NT2/D1 (cell line): ENCODE measurements around the gene SH3PXD2A.

Source experiments
- DNase-seq: peaks from one replicate; pipeline ENCODE4 v3.0.0-alpha.2; 2011; ENCODE audit warnings: low read depth, low spot score
- H3K27me3 ChIP-seq: 2 replicates; pipeline ENCODE4 v1.6.0; 2011; ENCODE audit warnings: mild to moderate bottlenecking; ENCODE audit not compliant: insufficient read length, insufficient read depth
- H3K36me3 ChIP-seq: 2 replicates; pipeline ENCODE4 v1.6.1; 2011; ENCODE audit warnings: mild to moderate bottlenecking, low read length, mixed read lengths; ENCODE audit not compliant: insufficient read depth, insufficient read length
- H3K4me1 ChIP-seq: 2 replicates; pipeline ENCODE4 v1.5.1; 2011; ENCODE audit not compliant: insufficient read depth, insufficient read length
- H3K4me3 ChIP-seq: 2 replicates; pipeline ENCODE4 v1.5.1; 2011; ENCODE audit warnings: low read depth; ENCODE audit not compliant: insufficient read length
- H3K9ac ChIP-seq: 2 replicates; pipeline ENCODE4 v1.6.0; 2011; ENCODE audit warnings: low read depth; ENCODE audit not compliant: insufficient read length
- H3K9me3 ChIP-seq: 2 replicates; pipeline ENCODE4 v1.5.1; 2011; ENCODE audit warnings: mild to moderate bottlenecking, low read length; ENCODE audit not compliant: insufficient read depth
- SUZ12 ChIP-seq: IDR thresholded peaks from 2 replicates; pipeline ENCODE4 v1.6.1; 2011; ENCODE audit not compliant: insufficient read length, insufficient read depth; ENCODE audit errors: extremely low read depth
- YY1 ChIP-seq: IDR thresholded peaks from 2 replicates; pipeline ENCODE4 v1.6.1; 2011; ENCODE audit not compliant: insufficient read length, insufficient read depth
- ZNF274 ChIP-seq: IDR thresholded peaks from 2 replicates; pipeline ENCODE4 v1.6.1; 2011; ENCODE audit warnings: mild to moderate bottlenecking, low read depth, low read length

The SH3PXD2A gene

DNA sequence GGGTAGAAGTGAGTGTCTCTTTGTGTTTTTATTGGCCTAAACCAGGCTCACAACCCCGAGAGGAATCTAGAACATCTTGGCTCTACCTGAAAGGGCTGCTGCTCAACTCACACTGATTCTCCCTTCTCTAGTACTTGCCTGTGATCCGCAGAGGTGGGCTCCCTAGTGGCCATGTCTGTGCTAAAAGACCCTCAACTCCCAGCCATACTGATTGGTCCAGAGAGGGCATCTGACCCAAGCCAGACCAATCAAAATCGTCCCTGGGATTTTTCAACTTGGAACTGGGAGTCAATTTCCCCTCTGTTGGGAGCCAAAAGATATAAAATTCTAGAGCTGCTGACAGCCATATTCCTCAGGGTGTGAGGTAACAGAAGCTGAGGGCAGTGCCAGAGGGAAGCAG is 55.3 kb downstream of the SH3PXD2A start:
- no peaks in the 10 kb centered on the region for H3K9me3 ChIP-seq

GRCh38 chr10:103799341-103799740 is 56.0 kb downstream of the SH3PXD2A start:
- TF ChIP-seq YY1: no peak
- no peak for TF ChIP-seq ZNF274
- no peak for TF ChIP-seq SUZ12
- Histone ChIP-seq H3K27me3 (no peaks in the 10 kb centered on the region), H3K9me3 (no peaks in the 10 kb centered on the region), H3K4me1 (peaks cover 4% of the 10 kb centered on the region), H3K9ac (no peak overlapping the region), H3K36me3 (peaks cover 4% of the 10 kb centered on the region), H3K4me3 (no peak overlapping the region)
- DNase-seq: no peak

More for the DNA sequence above, 55.3 kb downstream of the SH3PXD2A start:
- peaks cover 7% of the 10 kb centered on the region for H3K4me1 ChIP-seq
- H3K9ac ChIP-seq: no peak overlapping the region
- no peak overlapping the region for H3K4me3 ChIP-seq
- H3K27me3 ChIP-seq: no peaks in the 10 kb centered on the region
- peaks cover 4% of the 10 kb centered on the region for H3K36me3 ChIP-seq
- TF ChIP-seq SUZ12: no peak
- no peak for TF ChIP-seq ZNF274
- no peak for TF ChIP-seq YY1
- DNase-seq: no peak

GRCh38 chr10:103798511-103798910 is 56.9 kb downstream of the SH3PXD2A start:
- Histone ChIP-seq H3K4me3 (no peak overlapping the region), H3K9me3 (no peaks in the 10 kb centered on the region), H3K36me3 (peaks cover 4% of the 10 kb centered on the region), H3K9ac (no peak overlapping the region), H3K27me3 (no peaks in the 10 kb centered on the region), H3K4me1 (peaks cover 4% of the 10 kb centered on the region)
- no peak for DNase-seq
- no peak for TF ChIP-seq YY1
- TF ChIP-seq SUZ12: no peak
- no peak for TF ChIP-seq ZNF274

GRCh38 chr10:103797857-103798256 is 57.5 kb downstream of the SH3PXD2A start:
- H3K4me1 ChIP-seq: peaks cover 4% of the 10 kb centered on the region

DNA sequence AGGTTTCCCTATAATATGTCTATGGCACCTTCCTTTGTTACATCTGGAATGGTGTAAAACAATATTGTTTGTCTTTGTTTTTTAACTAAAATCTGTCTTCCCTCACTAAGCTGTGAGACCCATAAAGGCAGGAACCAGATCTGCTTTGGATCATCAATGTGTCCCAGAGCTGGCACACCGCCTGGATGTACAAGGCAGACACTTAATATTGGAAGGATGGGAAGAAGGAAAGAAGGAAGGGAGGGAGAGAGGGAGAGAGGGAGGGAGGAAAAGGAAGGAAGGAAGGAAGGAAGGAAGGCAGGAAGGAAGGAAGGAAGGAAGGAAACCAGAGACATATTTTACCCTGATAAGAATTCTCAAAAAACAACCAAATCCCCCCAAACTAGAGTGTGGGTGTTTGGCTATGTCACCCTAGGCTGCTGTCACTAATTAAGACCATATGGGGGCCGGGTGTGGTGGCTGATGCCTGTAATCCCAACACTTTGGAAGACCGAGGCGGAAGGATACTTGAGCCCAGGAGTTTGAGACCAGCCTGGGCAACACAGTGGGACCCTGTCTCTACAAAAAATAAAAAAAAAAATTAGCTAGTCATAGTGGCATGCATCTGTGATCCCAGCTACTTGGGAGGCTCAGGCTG is 59.6 kb downstream of the SH3PXD2A start:
- Histone ChIP-seq H3K27me3 (no peaks in the 10 kb centered on the region), H3K36me3 (peaks cover 7% of the 10 kb centered on the region), H3K9ac (no peak overlapping the region), H3K4me3 (no peak overlapping the region), H3K9me3 (no peaks in the 10 kb centered on the region), H3K4me1 (peaks cover 4% of the 10 kb centered on the region)
- no peak for DNase-seq
- TF ChIP-seq ZNF274: no peak
- no peak for TF ChIP-seq YY1

More at GRCh38 chr10:103797857-103798256, 57.5 kb downstream of the SH3PXD2A start:
- Histone ChIP-seq H3K4me3 (no peak overlapping the region), H3K36me3 (peaks cover 7% of the 10 kb centered on the region), H3K27me3 (no peaks in the 10 kb centered on the region), H3K9me3 (no peaks in the 10 kb centered on the region), H3K9ac (no peak overlapping the region)
- TF ChIP-seq YY1 (no peak), SUZ12 (no peak), ZNF274 (no peak)
- DNase-seq: no peak

DNA sequence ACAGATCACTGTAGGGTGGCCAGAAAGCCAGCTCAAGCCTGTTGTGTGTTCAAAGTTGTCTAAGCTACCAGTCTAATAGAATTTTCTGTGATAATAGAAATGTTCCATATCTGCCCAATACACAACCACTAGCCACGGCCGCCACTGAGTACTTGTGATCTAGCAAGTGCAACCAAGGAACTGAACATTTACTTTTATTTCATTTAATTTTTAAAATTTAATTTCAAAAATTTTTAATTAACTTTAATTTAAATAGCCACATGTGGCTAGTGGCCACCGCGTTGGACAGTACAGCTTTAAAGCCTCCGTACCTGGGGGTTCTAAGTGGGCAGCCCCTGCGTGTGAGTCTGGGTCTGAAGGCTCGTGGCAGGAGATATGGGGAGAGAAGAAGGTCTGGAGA is 60.4 kb downstream of the SH3PXD2A start:
- no peak overlapping the region for H3K9ac ChIP-seq
- H3K4me3 ChIP-seq: no peak overlapping the region
- DNase-seq: no peak
- H3K36me3 ChIP-seq: peaks cover 7% of the 10 kb centered on the region
- no peaks in the 10 kb centered on the region for H3K9me3 ChIP-seq
- H3K4me1 ChIP-seq: peaks cover 4% of the 10 kb centered on the region
- no peak for TF ChIP-seq YY1
- TF ChIP-seq ZNF274: no peak
- no peak for TF ChIP-seq SUZ12
- no peaks in the 10 kb centered on the region for H3K27me3 ChIP-seq

DNA sequence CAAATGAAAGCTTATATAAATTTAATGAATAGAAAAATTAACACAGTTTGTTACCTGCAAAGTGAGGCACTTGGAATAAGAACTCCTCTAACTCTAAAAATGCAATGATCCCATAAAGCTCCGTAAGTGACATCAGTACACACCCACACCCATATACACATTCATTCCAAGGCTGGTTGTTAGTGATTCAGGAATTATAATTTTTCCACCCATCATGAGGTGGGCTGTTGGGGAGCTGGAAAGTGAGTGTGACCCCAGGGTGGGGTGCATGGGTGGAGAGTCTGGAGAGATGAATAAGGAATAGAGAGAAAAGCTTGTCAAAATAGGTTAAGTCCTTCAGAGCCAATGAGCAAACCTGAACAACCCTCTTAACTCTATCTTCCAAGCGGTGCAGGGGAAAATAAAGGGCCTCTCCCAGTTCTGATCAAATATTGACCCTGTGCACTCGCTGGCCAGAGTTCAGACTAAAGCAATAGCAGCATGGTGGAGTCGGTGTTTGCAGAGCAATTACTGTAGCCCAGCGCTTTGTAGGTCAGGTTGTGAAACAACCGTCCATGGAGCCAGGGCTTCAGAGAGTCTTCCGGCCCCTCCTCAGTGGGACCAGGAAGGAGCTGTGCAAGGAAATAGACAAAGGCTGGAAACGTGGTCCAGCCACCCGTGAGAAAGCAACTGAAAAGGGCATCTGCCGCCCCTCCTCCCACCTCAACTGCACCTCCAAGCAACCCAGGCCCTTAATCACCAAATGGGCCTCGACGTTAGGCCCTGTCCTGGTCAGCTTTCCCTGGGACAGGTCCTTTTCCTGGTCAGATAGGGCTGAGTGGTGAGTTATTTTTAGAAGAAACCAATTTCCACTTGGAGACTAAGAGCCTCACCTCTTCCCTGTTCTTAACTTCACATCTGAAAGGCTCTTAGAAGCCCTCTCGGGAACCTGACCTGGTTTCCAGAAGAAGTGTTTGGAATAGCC is 61.2 kb downstream of the SH3PXD2A start:
- Histone ChIP-seq H3K9me3 (no peaks in the 10 kb centered on the region), H3K4me1 (peaks cover under 1% of the 10 kb centered on the region), H3K27me3 (no peaks in the 10 kb centered on the region), H3K9ac (no peak overlapping the region), H3K4me3 (no peak overlapping the region), H3K36me3 (peaks cover 7% of the 10 kb centered on the region)
- DNase-seq: no peak
- TF ChIP-seq YY1 (no peak), SUZ12 (no peak), ZNF274 (no peak)
